GM21367 (cell line): ENCODE results near the gene USP4.
"Not testable (repeated sequence)": the region's sequence is repeated elsewhere in the genome, so short reads cannot be mapped to it uniquely, and the experiment has no call there.

Experiments
- ATAC-seq: cut with Tn5 transposase; IDR thresholded peaks from one replicate; pipeline ENCODE4 v1.9.1; 2021; ENCODE audit not compliant: unreplicated experiment

The USP4 gene

GRCh38 chr3:49255112-49255511, 84.7 kb downstream of the USP4 start:
- no peak for ATAC-seq

GRCh38 chr3:49253512-49253911, 86.3 kb downstream of the USP4 start:
- ATAC-seq = no peak

GRCh38 chr3:49248840-49249227, 91.0 kb downstream of the USP4 start:
- no peak for ATAC-seq

- ATAC-seq = no peak
Measured at GRCh38 chr3:49244581-49245205, 95.2 kb downstream of the USP4 start.

- not testable (repeated sequence) for ATAC-seq
Measured at GRCh38 chr3:49240091-49240490, 99.8 kb downstream of the USP4 start.

GRCh38 chr3:49238274-49239127, 101.4 kb downstream of the USP4 start:
- ATAC-seq = no peak

GRCh38 chr3:49237344-49237743, 102.5 kb downstream of the USP4 start:
- no peak for ATAC-seq

GRCh38 chr3:49236226-49236625, 103.6 kb downstream of the USP4 start:
- no peak for ATAC-seq

GRCh38 chr3:49228817-49229216, 111.0 kb downstream of the USP4 start:
- not testable (repeated sequence) for ATAC-seq
